H1 (cell line): ENCODE measurements around the gene GPR160. TPM values are rescaled to one million over a fixed set of nuclear protein-coding genes. Genes with fewer than 3 reads are reported as not detected.

Experiments
- CTCF ChIA-PET: fragments of 300-600 bp; sonication (Branson Sonifier 250); formaldehyde crosslinking; loops from one replicate; lab custom pipeline; 2021; ENCODE audit not compliant: partially characterized antibody; lab: Charles Lee
- POLR2A ChIA-PET: fragments of 300-600 bp; sonication (Branson Sonifier 250); formaldehyde crosslinking; loops from one replicate; lab custom pipeline; 2021; ENCODE audit warnings: inconsistent platforms; ENCODE audit not compliant: partially characterized antibody; lab: Charles Lee
- DNase-seq, 2 experiments: peaks; one replicate each; pipeline versions ENCODE4 v3.0.0 to v3.0.0-alpha.2; 2010 to 2022; ENCODE audit warnings: low spot score in 2 of 2, low read depth in 1 of 2, mixed read lengths in 1 of 2
- FAIRE-seq: peaks from 2 replicates; lab custom pipeline; 2011; peaks lifted over from hg19 to GRCh38; lab: Jason Lieb, UNC
- H2AFZ ChIP-seq: 2 replicates; pipeline ENCODE4 v1.8.1; 2012; ENCODE audit warnings: low read length, inconsistent platforms
- H2AK5ac ChIP-seq: 2 replicates; pipeline ENCODE4 v1.6.1; 2013; ENCODE audit warnings: low read depth, low read length
- H2BK120ac ChIP-seq: replicated peaks from 2 replicates; pipeline ENCODE3; 2013; ENCODE audit warnings: low read depth, low read length, inconsistent platforms
- H2BK12ac ChIP-seq: 2 replicates; pipeline ENCODE4 v1.6.1; 2013; ENCODE audit warnings: low read depth, low read length
- H2BK15ac ChIP-seq: 2 replicates; pipeline ENCODE4 v1.6.1; 2013; ENCODE audit warnings: low read length
- H2BK20ac ChIP-seq: 2 replicates; pipeline ENCODE4 v1.6.1; 2013; ENCODE audit warnings: low read length
- H2BK5ac ChIP-seq: 2 replicates; pipeline ENCODE4 v1.6.1; 2013; ENCODE audit warnings: low read depth, low read length
- H3K14ac ChIP-seq: 2 replicates; pipeline ENCODE4 v1.6.1; 2013; ENCODE audit warnings: inconsistent platforms; ENCODE audit not compliant: insufficient read length
- H3K18ac ChIP-seq: 2 replicates; pipeline ENCODE4 v1.6.1; 2013; ENCODE audit warnings: low read length; ENCODE audit errors: extremely low read depth
- H3K23ac ChIP-seq: 2 replicates; pipeline ENCODE4 v1.6.1; 2013; ENCODE audit warnings: inconsistent platforms; ENCODE audit not compliant: insufficient read length
- H3K23me2 ChIP-seq: 2 replicates; pipeline ENCODE4 v1.6.1; 2013; ENCODE audit warnings: low read depth, low read length
- H3K27ac ChIP-seq: 2 replicates; pipeline ENCODE4 v1.6.1; 2011; ENCODE audit warnings: low read depth, low read length, inconsistent platforms
- H3K27me3 ChIP-seq, 4 experiments: replicated peaks in 1 of 4; 1 replicate in 1 of 4; 2 replicates in 3 of 4; pipeline versions ENCODE4 v1.6.1 to v1.8.1; 2011 to 2013; ENCODE audit warnings: low read length in 3 of 4, mild to moderate bottlenecking in 3 of 4, inconsistent platforms in 2 of 4, mixed read lengths in 2 of 4, moderate library complexity in 1 of 4; ENCODE audit not compliant: control insufficient read depth in 3 of 4, insufficient read depth in 3 of 4; ENCODE audit errors: extremely low read depth in 1 of 4
- H3K36me3 ChIP-seq, 4 experiments: 2 replicates each; pipeline versions ENCODE4 v1.6.1 to v1.8.1; 2011 to 2013; ENCODE audit warnings: mild to moderate bottlenecking in 4 of 4, low read length in 3 of 4, moderate library complexity in 2 of 4, control low read depth in 1 of 4, inconsistent platforms in 1 of 4; ENCODE audit not compliant: insufficient read depth in 4 of 4, control insufficient read depth in 2 of 4
- H3K4ac ChIP-seq: replicated peaks from 2 replicates; pipeline ENCODE3; 2013; ENCODE audit warnings: low read length, low read depth, mixed read lengths, inconsistent platforms; ENCODE audit not compliant: insufficient read length
- H3K4me1 ChIP-seq, 4 experiments: replicated peaks in 1 of 4; 1 replicate in 1 of 4; 2 replicates in 3 of 4; pipeline versions ENCODE4 v1.6.1 to v1.8.1; 2011 to 2013; ENCODE audit warnings: low read length in 3 of 4, inconsistent platforms in 2 of 4, mixed read lengths in 1 of 4; ENCODE audit not compliant: insufficient read depth in 4 of 4, control insufficient read depth in 3 of 4
- H3K4me2 ChIP-seq, 2 experiments: 2 replicates each; pipeline versions ENCODE4 v1.6.1 to v1.8.1; 2011 to 2013; ENCODE audit warnings: low read depth in 2 of 2, low read length in 2 of 2, control low read depth in 1 of 2, inconsistent platforms in 1 of 2, mild to moderate bottlenecking in 1 of 2; ENCODE audit not compliant: insufficient read depth in 1 of 2
- H3K4me3 ChIP-seq, 4 experiments: fragments of 200-600, 300-600 bp in 1 of 4; sonication (generic), shearing (Covaris generic), sonication (Bioruptor Twin) in 1 of 4; 2 replicates each; pipeline versions ENCODE4 v1.5.1 to v1.8.1; 2011 to 2016; ENCODE audit warnings: low read length in 4 of 4, low read depth in 3 of 4, control low read depth in 2 of 4, inconsistent platforms in 2 of 4, mild to moderate bottlenecking in 2 of 4, mixed read lengths in 1 of 4, moderate library complexity in 1 of 4; ENCODE audit not compliant: insufficient read depth in 2 of 4; ENCODE audit errors: extremely low read depth in 1 of 4
- H3K56ac ChIP-seq: replicated peaks from 2 replicates; pipeline ENCODE3; 2013; ENCODE audit warnings: low read depth, mild to moderate bottlenecking, mixed read lengths, low read length, inconsistent platforms; ENCODE audit not compliant: insufficient read length
- H3K79me1 ChIP-seq: 2 replicates; pipeline ENCODE4 v1.6.1; 2013; ENCODE audit warnings: low read depth, low read length, control low read depth
- H3K79me2 ChIP-seq, 2 experiments: 2 replicates each; pipeline versions ENCODE4 v1.6.1 to v1.8.1; 2012 to 2013; ENCODE audit warnings: low read length in 2 of 2, mild to moderate bottlenecking in 2 of 2, inconsistent platforms in 1 of 2; ENCODE audit not compliant: insufficient read depth in 2 of 2, control insufficient read depth in 1 of 2
- H3K9ac ChIP-seq, 4 experiments: replicated peaks in 1 of 4; 1 replicate in 1 of 4; 2 replicates in 3 of 4; pipeline versions ENCODE4 v1.6.1 to v1.8.1; 2011 to 2013; ENCODE audit warnings: low read depth in 3 of 4, low read length in 3 of 4, control low read depth in 2 of 4, mild to moderate bottlenecking in 2 of 4, moderate library complexity in 2 of 4, inconsistent platforms in 1 of 4; ENCODE audit errors: extremely low read depth in 1 of 4
- H3K9me3 ChIP-seq, 2 experiments: 2 replicates each; pipeline versions ENCODE4 v1.6.1 to v1.8.1; 2012 to 2013; ENCODE audit warnings: mild to moderate bottlenecking in 2 of 2, moderate library complexity in 2 of 2, control low read depth in 1 of 2, inconsistent platforms in 1 of 2, low read depth in 1 of 2, low read length in 1 of 2, mixed read lengths in 1 of 2; ENCODE audit not compliant: insufficient read depth in 2 of 2
- H4K20me1 ChIP-seq, 2 experiments: replicated peaks in 1 of 2; 2 replicates each; pipeline versions ENCODE3 to v1.8.1; 2011 to 2013; ENCODE audit warnings: inconsistent platforms in 2 of 2, low read length in 2 of 2, mild to moderate bottlenecking in 1 of 2; ENCODE audit not compliant: insufficient read depth in 2 of 2, control insufficient read depth in 1 of 2
- H4K5ac ChIP-seq: 2 replicates; pipeline ENCODE4 v1.6.1; 2013; ENCODE audit warnings: low read length, low read depth, mixed read lengths, inconsistent platforms; ENCODE audit not compliant: insufficient read length
- H4K8ac ChIP-seq: 2 replicates; pipeline ENCODE4 v1.8.0; 2013; ENCODE audit warnings: mild to moderate bottlenecking, moderate library complexity, low read length, inconsistent platforms; ENCODE audit not compliant: insufficient read depth; ENCODE audit errors: extremely low read depth
- H4K91ac ChIP-seq: replicated peaks from 2 replicates; pipeline ENCODE3; 2013; ENCODE audit warnings: low read length, mixed read lengths, inconsistent platforms; ENCODE audit not compliant: insufficient read length
- BRCA1 ChIP-seq: IDR thresholded peaks from 2 replicates; pipeline ENCODE4 v1.6.1; 2012; ENCODE audit warnings: low read depth, low read length, improper control_type of control experiment
- JUN ChIP-seq: IDR thresholded peaks from 2 replicates; pipeline ENCODE4 v1.6.1; 2011; ENCODE audit warnings: low read depth, mild to moderate bottlenecking, improper control_type of control experiment, low read length
- KDM1A ChIP-seq: fragments of 200-600, 300-600 bp; sonication (generic); IDR thresholded peaks from 2 replicates; pipeline ENCODE4 v1.7.1; 2016; ENCODE audit warnings: mild to moderate bottlenecking, low read length, borderline replicate concordance
- RAD21 ChIP-seq, 2 experiments: IDR thresholded peaks in 1 of 2; conservative IDR thresholded peaks in 1 of 2; 2 replicates each; pipeline ENCODE4 v1.6.1; 2011; ENCODE audit warnings: low read depth in 2 of 2, low read length in 2 of 2, improper control_type of control experiment in 1 of 2, inconsistent platforms in 1 of 2, mild to moderate bottlenecking in 1 of 2, moderate library complexity in 1 of 2
- RFX5 ChIP-seq: IDR thresholded peaks from 2 replicates; pipeline ENCODE4 v1.6.1; 2011; ENCODE audit warnings: low read depth, low read length, improper control_type of control experiment, borderline replicate concordance
- SP1 ChIP-seq: IDR thresholded peaks from 2 replicates; pipeline ENCODE4 v1.6.1; 2011; ENCODE audit warnings: low read depth, low read length
- SP2 ChIP-seq: IDR thresholded peaks from 2 replicates; pipeline ENCODE4 v1.6.1; 2012; ENCODE audit warnings: mild to moderate bottlenecking, low read length, inconsistent platforms
- SUZ12 ChIP-seq: fragments of 200-600 bp; sonication (generic); IDR thresholded peaks from 2 replicates; pipeline ENCODE4 v1.6.1; 2012; ENCODE audit warnings: mild to moderate bottlenecking, inconsistent platforms, low read length, moderate library complexity, mixed read lengths
- WGBS, 2 experiments: shearing (Covaris generic) in 1 of 2; methylation state at CpG; one replicate each; pipeline versions ENCODE4 v1.1.6 to v1.1.7; 2013 to 2015; ENCODE audit warnings: low lambda C conversion rate in 2 of 2, mixed read lengths in 2 of 2, inconsistent platforms in 1 of 2, low coverage in 1 of 2, missing lambda C conversion rate in 1 of 2; ENCODE audit not compliant: insufficient replicate concordance in 2 of 2, insufficient coverage in 1 of 2, insufficient read length in 1 of 2; ENCODE audit errors: extremely low coverage in 1 of 2, missing lambda C conversion rate in 1 of 2; 5-methylcytosine and 5-hydroxymethylcytosine counted together
- polyA plus RNA-seq, 7 experiments: library from polyadenylated mRNA; depleted of rRNA in 3 of 7; stranded (reverse) in 5 of 7; unstranded in 2 of 7; fragments of >200 nt in 5 of 7; fragments of 200-250 nt in 2 of 7; gene quantifications; 1 replicate in 5 of 7; 2 replicates in 1 of 7; 4 replicates in 1 of 7; pipeline versions ENCODE4 v1.2.1 to v1.2.3, GENCODE V29; 2011 to 2013; ENCODE audit warnings: missing spikeins in 2 of 7, mixed read lengths in 2 of 7
- total RNA-seq: library from RNA; stranded (reverse); fragmentation: NEBNext Ultra II Directional; extraction: Animal tissue kit (Norgen Biotek cat#: 25700); gene quantifications from 2 replicates; pipeline ENCODE4 v1.2.1, GENCODE V29; 2021
- TF ChIP-seq, protein P1 (sequence below), 3 experiments: IDR thresholded peaks; 1 replicate in 2 of 3; 2 replicates in 1 of 3; pipeline versions ENCODE4 v1.5.1 to v1.6.1; 2011; ENCODE audit warnings: low read length in 3 of 3, mild to moderate bottlenecking in 3 of 3, inconsistent platforms in 2 of 3, low read depth in 1 of 3, moderate library complexity in 1 of 3; ENCODE audit not compliant: insufficient read depth in 1 of 3; ENCODE audit errors: control extremely low read depth in 1 of 3

GPR160 gene
- total and polyA plus RNA-seq, 2 of the 8 experiments (the other 6 are each of a cell fraction or from before 2014, with no cell fraction given) = 14.3 to 16.6 TPM

- H3K4me3 ChIP-seq = no peak overlapping the region
- no peak overlapping the region for H2AFZ ChIP-seq
- H3K79me1 ChIP-seq = no peaks in the 10 kb centered on the region
- no peak overlapping the region for H4K91ac ChIP-seq
- CTCF ChIA-PET = interaction anchor here (0.6 to 2.5 kb wide), 20 partner anchors 9 to 386 kb away, joined by 3 to 28 read pairs (median 4); no protein-coding TSS in a partner anchor
- H3K4ac ChIP-seq = no peak overlapping the region
- no peak overlapping the region for H3K27ac ChIP-seq
- no peaks in the 10 kb centered on the region for H3K79me2 ChIP-seq
- H3K27me3 ChIP-seq = no peaks in the 10 kb centered on the region
- no peaks in the 10 kb centered on the region for H4K20me1 ChIP-seq
- no peak overlapping the region for H4K8ac ChIP-seq
- no peak overlapping the region for H3K14ac ChIP-seq
- no peak overlapping the region for H4K5ac ChIP-seq
- H2AK5ac ChIP-seq = no peak overlapping the region
- TF ChIP-seq, protein P1, sequence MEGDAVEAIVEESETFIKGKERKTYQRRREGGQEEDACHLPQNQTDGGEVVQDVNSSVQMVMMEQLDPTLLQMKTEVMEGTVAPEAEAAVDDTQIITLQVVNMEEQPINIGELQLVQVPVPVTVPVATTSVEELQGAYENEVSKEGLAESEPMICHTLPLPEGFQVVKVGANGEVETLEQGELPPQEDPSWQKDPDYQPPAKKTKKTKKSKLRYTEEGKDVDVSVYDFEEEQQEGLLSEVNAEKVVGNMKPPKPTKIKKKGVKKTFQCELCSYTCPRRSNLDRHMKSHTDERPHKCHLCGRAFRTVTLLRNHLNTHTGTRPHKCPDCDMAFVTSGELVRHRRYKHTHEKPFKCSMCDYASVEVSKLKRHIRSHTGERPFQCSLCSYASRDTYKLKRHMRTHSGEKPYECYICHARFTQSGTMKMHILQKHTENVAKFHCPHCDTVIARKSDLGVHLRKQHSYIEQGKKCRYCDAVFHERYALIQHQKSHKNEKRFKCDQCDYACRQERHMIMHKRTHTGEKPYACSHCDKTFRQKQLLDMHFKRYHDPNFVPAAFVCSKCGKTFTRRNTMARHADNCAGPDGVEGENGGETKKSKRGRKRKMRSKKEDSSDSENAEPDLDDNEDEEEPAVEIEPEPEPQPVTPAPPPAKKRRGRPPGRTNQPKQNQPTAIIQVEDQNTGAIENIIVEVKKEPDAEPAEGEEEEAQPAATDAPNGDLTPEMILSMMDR (IDR thresholded peaks at IDR 0.05; ENCODE audit: control extremely low read depth in 1 of 3, insufficient read depth in 1 of 3, low read depth in 1 of 3, low read length in 3 of 3) = peak; percentile 44 to 68 (median 50)
- TF ChIP-seq SP1 = no peak
- no peak for TF ChIP-seq BRCA1
- no peak for TF ChIP-seq SUZ12
- TF ChIP-seq SP2 = no peak
- TF ChIP-seq RFX5 = no peak
- TF ChIP-seq RAD21 (IDR thresholded peaks at IDR 0.05 in 1 of 2, conservative IDR thresholded peaks at IDR 0.05 in 1 of 2; ENCODE audit: low read depth in 2 of 2, low read length in 2 of 2) = peak; percentile 32 to 44; a peak in 3 of 4 replicates
- no peak for TF ChIP-seq JUN
- TF ChIP-seq KDM1A = no peak
- TF ChIP-seq, all 59 proteins: peak for 2
- Histone ChIP-seq H3K23ac (no peak overlapping the region), H2BK15ac (no peak overlapping the region), H2BK5ac (no peak overlapping the region), H2BK12ac (no peak overlapping the region), H3K18ac (no peak overlapping the region), H3K4me1 (peaks cover 4 to 15% (median 9%) of the 10 kb centered on the region in 4 experiments), H3K56ac (no peak overlapping the region), H3K36me3 (no peaks in the 10 kb centered on the region), H3K9ac (no peak overlapping the region), H2BK120ac (no peak overlapping the region), H3K9me3 (no peaks in the 10 kb centered on the region), H3K23me2 (no peaks in the 10 kb centered on the region), H2BK20ac (no peak overlapping the region), H3K4me2 (no peak overlapping the region)
- FAIRE-seq (no peak), DNase-seq (peak in 1 of 2 experiments; percentile 80)
- WGBS, 2 experiments = 95 to 100% methylated on average over 1 to 16 of the region's 16 CpGs
- POLR2A ChIA-PET = interaction anchor here (1.1 kb wide), 1 partner anchor 17 kb away, joined by 4 read pairs; no protein-coding TSS in a partner anchor
These were observed 25.0 kb downstream of the GPR160 start for GRCh38 chr3:170062769-170063168.
